B cell (primary cell): ENCODE measurements around the gene LCE5A. TPM values are rescaled to one million over a fixed set of nuclear protein-coding genes. Genes with fewer than 3 reads are reported as not detected.

ENCODE experiments used
- ATAC-seq: fragments of 200-7000 bp; cut with Tn5 transposase; one replicate; pipeline ENCODE4 v1.10.0; 2021; ENCODE audit warnings: low read depth, mild to moderate bottlenecking, moderate number of reproducible peaks, moderate library complexity
- CTCF ChIA-PET: fragments of 350-600 bp; sonication (Branson Sonifier 250); formaldehyde crosslinking; loops from one replicate; lab custom pipeline; 2021; ENCODE audit warnings: antibody characterized with exemption, inconsistent platforms; lab: Charles Lee
- POLR2A ChIA-PET: fragments of 350-600 bp; sonication (Branson Sonifier 250); formaldehyde crosslinking; loops from one replicate; lab custom pipeline; 2021; ENCODE audit warnings: antibody characterized with exemption; lab: Charles Lee
- DNase-seq: peaks from one replicate; pipeline ENCODE4 v3.0.0; 2013
- H2AFZ ChIP-seq: 2 replicates; pipeline ENCODE4 v1.6.1; 2012; ENCODE audit warnings: mild to moderate bottlenecking, low read depth, low read length; ENCODE audit not compliant: insufficient read depth, poor library complexity, severe bottlenecking
- H3K27ac ChIP-seq, 2 donors: 1 replicate in 1 of 2; 2 replicates in 1 of 2; pipeline ENCODE4 v1.5.1; 2012 to 2013; ENCODE audit warnings: low read length in 2 of 2, mild to moderate bottlenecking in 2 of 2, moderate library complexity in 1 of 2
- H3K27me3 ChIP-seq, 4 experiments: fragments of 200-600 bp in 1 of 4; sonication (generic) in 1 of 4; replicated peaks in 1 of 4; 1 replicate in 2 of 4; 2 replicates in 2 of 4; pipeline versions ENCODE4 v1.6.1 to v1.7.0; 2013 to 2016; ENCODE audit warnings: low read length in 3 of 4, mild to moderate bottlenecking in 2 of 4, mixed read lengths in 1 of 4, moderate library complexity in 1 of 4; ENCODE audit not compliant: insufficient read depth in 4 of 4, control insufficient read depth in 3 of 4; ENCODE audit errors: control extremely low read depth in 1 of 4
- H3K36me3 ChIP-seq, 2 experiments: replicated peaks in 1 of 2; 1 replicate in 1 of 2; 2 replicates in 1 of 2; pipeline versions ENCODE4 v1.6.1 to v1.7.1; 2013; ENCODE audit warnings: low read length in 1 of 2; ENCODE audit not compliant: insufficient read depth in 2 of 2, control insufficient read depth in 1 of 2; ENCODE audit errors: control extremely low read depth in 1 of 2, extremely low read depth in 1 of 2
- H3K4me1 ChIP-seq, 2 donors: fragments of 200-600 bp in 1 of 2; sonication (generic) in 1 of 2; 1 replicate in 1 of 2; 2 replicates in 1 of 2; pipeline versions ENCODE4 v1.5.1 to v1.6.1; 2013 to 2017; ENCODE audit warnings: low read length in 2 of 2; ENCODE audit not compliant: control insufficient read depth in 2 of 2, insufficient read depth in 2 of 2
- H3K4me2 ChIP-seq: replicated peaks from 2 replicates; pipeline ENCODE3; 2012; ENCODE audit warnings: mild to moderate bottlenecking, low read depth, low read length; ENCODE audit not compliant: poor library complexity, severe bottlenecking
- H3K4me3 ChIP-seq, 5 experiments: fragments of 200-600 bp in 1 of 5; sonication (generic) in 1 of 5; 1 replicate in 3 of 5; 2 replicates in 2 of 5; pipeline versions ENCODE4 v1.5.1 to v1.7.0; 2011 to 2016; ENCODE audit warnings: low read length in 4 of 5, mild to moderate bottlenecking in 4 of 5, low read depth in 2 of 5, control low read depth in 1 of 5, moderate library complexity in 1 of 5; ENCODE audit not compliant: insufficient read depth in 1 of 5; ENCODE audit errors: control extremely low read depth in 1 of 5, extremely low read depth in 1 of 5
- H3K79me2 ChIP-seq: fragments of 200-600 bp; sonication (generic); one replicate; pipeline ENCODE4 v1.6.0; 2016; ENCODE audit warnings: low read length; ENCODE audit not compliant: control insufficient read depth, insufficient read depth
- H3K9ac ChIP-seq: fragments of 200-600 bp; sonication (generic); 2 replicates; pipeline ENCODE4 v1.6.1; 2017; ENCODE audit warnings: mild to moderate bottlenecking, low read length, moderate library complexity
- H3K9me3 ChIP-seq, 3 donors: one replicate each; pipeline versions ENCODE4 v1.6.1 to v1.7.1; 2013; ENCODE audit warnings: low read length in 2 of 3; ENCODE audit not compliant: control insufficient read depth in 2 of 3, insufficient read depth in 1 of 3; ENCODE audit errors: control extremely low read depth in 1 of 3
- H4K20me1 ChIP-seq: 2 replicates; pipeline ENCODE4 v1.6.0; 2012; ENCODE audit warnings: mild to moderate bottlenecking, low read length; ENCODE audit not compliant: insufficient read depth, control insufficient read depth, poor library complexity, severe bottlenecking
- H3K27ac Mint-ChIP-seq: one replicate; pipeline ENCODE4 v1.8.0; 2021; ENCODE audit warnings: mixed read lengths
- H3K27me3 Mint-ChIP-seq: one replicate; pipeline ENCODE4 v1.8.0; 2021; ENCODE audit warnings: mixed read lengths
- H3K4me1 Mint-ChIP-seq: one replicate; pipeline ENCODE4 v1.8.0; 2021; ENCODE audit warnings: mixed read lengths
- H3K4me3 Mint-ChIP-seq: one replicate; pipeline ENCODE4 v1.8.0; 2021; ENCODE audit warnings: mixed read lengths
- H3K9me3 Mint-ChIP-seq: one replicate; pipeline ENCODE4 v1.8.0; 2022; ENCODE audit warnings: mixed read lengths; ENCODE audit not compliant: insufficient read depth
- EZH2 ChIP-seq: IDR thresholded peaks from 2 replicates; pipeline ENCODE4 v1.6.1; 2012; ENCODE audit warnings: borderline replicate concordance, low read depth, mild to moderate bottlenecking, moderate library complexity, low read length; ENCODE audit not compliant: insufficient read depth, poor library complexity, severe bottlenecking
- WGBS: methylation state at CpG from one replicate; pipeline ENCODE4 v1.1.5; 2013; ENCODE audit warnings: missing lambda C conversion rate; ENCODE audit not compliant: insufficient coverage; 5-methylcytosine and 5-hydroxymethylcytosine counted together
- intact Hi-C: fragments of 100-400 bp; cut with micrococcal nuclease; formaldehyde crosslinking; loops from one replicate; pipeline ENCODE4 v1.10.0; 2022
- polyA plus RNA-seq: library from polyadenylated mRNA; depleted of rRNA; stranded (reverse); fragments of >200 nt; gene quantifications from 2 replicates; pipeline ENCODE4 v1.2.3, GENCODE V29; 2012
- total RNA-seq, 2 donors: library from RNA; stranded (reverse); fragments of 120-200 nt in 1 of 2; gene quantifications; 1 replicate in 1 of 2; 2 replicates in 1 of 2; pipeline versions ENCODE4 v1.2.3 to v1.2.4, GENCODE V29; 2013 to 2022
- TF ChIP-seq, protein P1 (sequence below): fragments of 200-600 bp; IDR thresholded peaks from one replicate; pipeline ENCODE4 v1.8.0; 2022; ENCODE audit warnings: antibody characterized with exemption, mild to moderate bottlenecking

The LCE5A gene
- total and polyA plus RNA-seq, 2 donors (not counting 1 experiment from before 2014, with no cell fraction given), result not detected

DNA sequence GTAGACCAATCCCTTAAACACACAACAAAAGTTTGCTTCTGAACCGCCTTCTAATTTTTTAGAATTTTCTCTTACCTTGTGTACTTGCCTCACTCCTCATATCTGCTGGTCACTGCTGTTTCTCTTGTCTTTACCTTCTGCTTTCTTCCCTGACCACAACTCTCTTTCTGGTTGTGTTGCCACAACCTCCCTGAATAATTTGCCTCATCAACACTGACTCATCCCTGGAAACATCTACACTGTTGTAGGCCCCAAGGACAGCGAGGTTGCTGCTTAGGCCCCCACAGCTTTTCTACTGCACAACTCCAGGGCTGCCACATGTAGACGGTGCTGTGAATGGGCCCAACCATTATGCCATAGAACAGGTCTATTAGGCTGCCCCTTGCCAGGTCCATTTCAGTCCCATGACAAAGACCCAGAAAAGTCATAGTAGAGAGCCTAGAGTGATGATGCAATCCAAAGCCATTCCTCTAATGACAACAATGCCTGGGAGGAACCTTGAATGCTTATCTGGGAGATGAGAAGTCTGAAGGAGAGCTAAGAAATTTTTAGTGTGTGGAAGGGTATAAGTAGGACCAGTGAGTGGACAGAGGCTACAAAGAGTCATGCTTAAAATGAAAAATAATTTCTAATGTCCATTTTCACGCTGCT is 36.6 kb upstream of the LCE5A start:
- H3K36me3 ChIP-seq, result no peaks in the 10 kb centered on the region
- ChIA-PET CTCF (interaction anchor here (1.6 kb wide), 1 partner anchor 16 kb away, joined by 5 read pairs; no protein-coding TSS in a partner anchor), POLR2A (no interaction called here)
- no peak overlapping the region for H3K4me3 ChIP-seq
- intact Hi-C loops, result no loop called here
- no peaks in the 10 kb centered on the region for H3K4me1 ChIP-seq
- H3K27me3 ChIP-seq, result peaks cover 0 to 13% (median 5%) of the 10 kb centered on the region in 4 experiments
- ATAC-seq (no peak), DNase-seq (no peak)
- H3K9me3 Mint-ChIP-seq, result peaks cover 16% of the 10 kb centered on the region
- no peak overlapping the region for H3K27ac Mint-ChIP-seq
- no peaks in the 10 kb centered on the region for H4K20me1 ChIP-seq
- peaks cover 0 to 30% (median 19%) of the 10 kb centered on the region in 3 donors for H3K9me3 ChIP-seq
- H2AFZ ChIP-seq, result no peak overlapping the region
- H3K4me3 Mint-ChIP-seq, result no peak overlapping the region
- no peaks in the 10 kb centered on the region for H3K79me2 ChIP-seq
- no peaks in the 10 kb centered on the region for H3K4me1 Mint-ChIP-seq
- H3K4me2 ChIP-seq, result no peak overlapping the region
- H3K27ac ChIP-seq, result no peak overlapping the region
- peaks cover 16% of the 10 kb centered on the region for H3K27me3 Mint-ChIP-seq
- WGBS, result 83% methylated on average over 3 of the region's 4 CpGs
- no peak for TF ChIP-seq EZH2
- TF ChIP-seq, protein P1, sequence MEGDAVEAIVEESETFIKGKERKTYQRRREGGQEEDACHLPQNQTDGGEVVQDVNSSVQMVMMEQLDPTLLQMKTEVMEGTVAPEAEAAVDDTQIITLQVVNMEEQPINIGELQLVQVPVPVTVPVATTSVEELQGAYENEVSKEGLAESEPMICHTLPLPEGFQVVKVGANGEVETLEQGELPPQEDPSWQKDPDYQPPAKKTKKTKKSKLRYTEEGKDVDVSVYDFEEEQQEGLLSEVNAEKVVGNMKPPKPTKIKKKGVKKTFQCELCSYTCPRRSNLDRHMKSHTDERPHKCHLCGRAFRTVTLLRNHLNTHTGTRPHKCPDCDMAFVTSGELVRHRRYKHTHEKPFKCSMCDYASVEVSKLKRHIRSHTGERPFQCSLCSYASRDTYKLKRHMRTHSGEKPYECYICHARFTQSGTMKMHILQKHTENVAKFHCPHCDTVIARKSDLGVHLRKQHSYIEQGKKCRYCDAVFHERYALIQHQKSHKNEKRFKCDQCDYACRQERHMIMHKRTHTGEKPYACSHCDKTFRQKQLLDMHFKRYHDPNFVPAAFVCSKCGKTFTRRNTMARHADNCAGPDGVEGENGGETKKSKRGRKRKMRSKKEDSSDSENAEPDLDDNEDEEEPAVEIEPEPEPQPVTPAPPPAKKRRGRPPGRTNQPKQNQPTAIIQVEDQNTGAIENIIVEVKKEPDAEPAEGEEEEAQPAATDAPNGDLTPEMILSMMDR, result no peak
- no peak overlapping the region for H3K9ac ChIP-seq
